GM19193 (cell line): Measurements from ENCODE around the gene RAP2B.

Source experiments
- POLR2A ChIP-seq: IDR thresholded peaks from 4 replicates; pipeline ENCODE4 v1.6.1; 2011; ENCODE audit not compliant: insufficient read depth, insufficient read length; ENCODE audit errors: extremely low read depth

The RAP2B gene

DNA sequence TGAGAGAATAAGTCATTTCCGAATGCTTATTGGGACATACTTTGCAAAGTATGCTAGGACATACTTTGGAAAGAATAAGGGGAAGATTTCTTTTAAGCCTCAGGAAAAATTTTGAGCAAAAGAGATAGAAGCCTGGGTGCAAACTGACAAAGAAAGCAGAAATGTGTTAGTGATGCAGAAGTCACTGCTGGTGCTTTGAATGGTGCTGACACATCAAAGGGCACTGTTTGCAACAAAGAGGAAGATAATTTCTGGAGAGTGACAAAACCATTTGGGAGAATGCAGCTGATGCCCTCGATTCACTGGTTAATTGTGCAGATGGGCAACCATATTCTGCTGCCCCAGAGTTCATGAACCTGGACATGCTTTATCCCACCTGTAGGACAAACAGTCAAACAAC is 11.0 kb upstream of the RAP2B start:
- TF ChIP-seq POLR2A = no peak

- no peak for TF ChIP-seq POLR2A
These were observed 3.8 kb upstream of the RAP2B start for GRCh38 chr3:153158189-153158588.

- no peak for TF ChIP-seq POLR2A
These were observed 2.9 kb upstream of the RAP2B start for GRCh38 chr3:153158961-153159735.

DNA sequence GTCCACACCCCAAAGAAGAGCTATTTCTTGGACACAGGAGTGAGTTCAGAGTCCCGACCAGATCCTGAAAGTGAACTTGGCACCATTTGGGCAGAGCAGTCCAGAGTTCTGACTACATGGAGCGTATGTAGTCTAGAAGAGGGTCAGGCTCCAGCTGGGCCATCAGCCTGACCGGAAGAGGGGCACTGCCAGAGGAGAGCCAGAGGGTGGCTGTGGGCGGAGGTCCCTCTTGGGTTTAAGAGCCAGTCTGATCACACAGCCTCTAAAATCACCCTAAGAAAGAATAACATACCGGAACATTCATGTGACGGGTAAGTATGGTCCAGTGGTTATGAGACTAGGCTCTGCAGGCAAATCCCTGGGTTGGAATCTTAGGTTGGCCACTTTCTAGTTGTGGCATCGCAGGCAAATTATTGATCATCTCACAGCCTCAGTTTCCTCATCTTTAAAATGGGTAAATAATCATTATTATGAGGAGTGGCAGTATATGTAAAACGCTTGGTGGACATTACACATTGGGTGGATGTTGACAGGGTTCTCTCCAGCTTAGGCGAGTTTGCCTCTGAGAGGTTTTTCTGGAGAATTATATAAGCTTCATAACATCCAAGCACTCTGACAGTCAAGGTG is 2.1 kb upstream of the RAP2B start:
- TF ChIP-seq POLR2A = no peak

DNA sequence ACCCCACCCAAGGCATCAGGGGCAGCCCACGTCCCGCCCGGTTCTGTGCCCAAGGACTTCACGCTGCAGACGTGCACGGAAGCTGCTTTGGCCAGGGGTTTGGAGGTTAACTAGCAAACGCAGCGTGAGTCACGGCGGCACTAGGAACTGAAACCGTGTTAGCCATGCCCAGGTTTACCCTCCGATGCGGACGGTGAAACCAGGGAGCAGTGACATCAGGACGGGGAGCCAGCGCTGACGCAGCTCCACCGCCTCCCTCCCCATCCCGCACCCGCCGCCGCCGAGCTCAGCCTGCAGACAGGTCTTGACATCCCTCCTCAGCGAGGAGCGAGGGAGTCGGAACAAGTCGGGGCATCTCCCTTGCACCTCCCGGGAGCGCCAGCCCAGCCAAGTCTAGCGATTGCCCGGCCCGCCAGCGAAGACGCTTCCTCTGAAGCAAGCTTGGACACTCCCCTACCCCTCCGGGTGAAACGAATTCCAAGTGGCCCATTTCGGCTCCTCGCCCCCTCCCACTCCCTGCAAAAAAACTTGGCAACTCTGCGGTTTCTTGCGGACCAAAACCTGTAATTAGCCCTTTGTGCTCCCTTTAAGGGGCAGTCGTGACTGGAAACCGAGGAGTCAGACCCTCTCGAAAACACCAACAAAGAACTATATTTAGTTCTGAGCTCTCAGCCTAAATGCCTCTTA is 1.4 kb upstream of the RAP2B start:
- peak; percentile 71 for TF ChIP-seq POLR2A

- peak; percentile 38 for TF ChIP-seq POLR2A
These were observed 800 bp upstream of the RAP2B start for GRCh38 chr3:153161138-153161713.

GRCh38 chr3:153162513-153163392 is 727 bp downstream of the RAP2B start:
- TF ChIP-seq POLR2A = no peak

GRCh38 chr3:153163393-153163724 is 1.3 kb downstream of the RAP2B start:
- no peak for TF ChIP-seq POLR2A

GRCh38 chr3:153163756-153164550 is 1.9 kb downstream of the RAP2B start:
- no peak for TF ChIP-seq POLR2A

DNA sequence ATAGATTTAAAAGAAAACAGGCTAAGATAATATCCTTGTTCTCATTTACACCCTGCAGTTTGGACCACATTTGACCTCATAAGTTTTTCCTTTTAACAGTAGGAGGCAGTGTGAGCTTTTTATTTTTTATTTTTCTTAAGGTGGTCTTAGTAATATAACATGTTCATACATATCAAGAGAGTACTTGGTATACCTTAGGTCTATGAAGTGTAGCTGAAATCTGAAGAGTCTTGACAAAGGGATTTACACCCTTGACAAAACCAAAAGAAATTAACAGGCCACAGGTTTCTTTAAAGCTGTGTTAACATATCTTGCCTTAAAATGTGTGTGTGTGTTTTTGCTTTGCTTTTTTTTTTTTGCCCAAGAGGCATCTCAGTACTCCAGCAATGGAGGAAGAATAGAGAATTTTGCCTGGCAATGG is 3.2 kb downstream of the RAP2B start:
- no peak for TF ChIP-seq POLR2A

GRCh38 chr3:153166206-153166605 is 4.2 kb downstream of the RAP2B start:
- TF ChIP-seq POLR2A = no peak

GRCh38 chr3:153166796-153167195 is 4.8 kb downstream of the RAP2B start:
- no peak for TF ChIP-seq POLR2A

- no peak for TF ChIP-seq POLR2A
These were observed 7.9 kb downstream of the RAP2B start for GRCh38 chr3:153169793-153170383.
